H1 (cell line): Measurements from ENCODE around the gene PDE3A. TPM values are rescaled to one million over a fixed set of nuclear protein-coding genes. Genes with fewer than 3 reads are reported as not detected.

Experiments used
- CTCF ChIA-PET: fragments of 300-600 bp; sonication (Branson Sonifier 250); formaldehyde crosslinking; loops from one replicate; lab custom pipeline; 2021; ENCODE audit not compliant: partially characterized antibody; lab: Charles Lee
- POLR2A ChIA-PET: fragments of 300-600 bp; sonication (Branson Sonifier 250); formaldehyde crosslinking; loops from one replicate; lab custom pipeline; 2021; ENCODE audit warnings: inconsistent platforms; ENCODE audit not compliant: partially characterized antibody; lab: Charles Lee
- DNase-seq, 2 experiments: peaks; one replicate each; pipeline versions ENCODE4 v3.0.0 to v3.0.0-alpha.2; 2010 to 2022; ENCODE audit warnings: low spot score in 2 of 2, low read depth in 1 of 2, mixed read lengths in 1 of 2
- FAIRE-seq: peaks from 2 replicates; lab custom pipeline; 2011; peaks lifted over from hg19 to GRCh38; lab: Jason Lieb, UNC
- H2AFZ ChIP-seq: 2 replicates; pipeline ENCODE4 v1.8.1; 2012; ENCODE audit warnings: low read length, inconsistent platforms
- H2AK5ac ChIP-seq: 2 replicates; pipeline ENCODE4 v1.6.1; 2013; ENCODE audit warnings: low read depth, low read length
- H2BK120ac ChIP-seq: replicated peaks from 2 replicates; pipeline ENCODE3; 2013; ENCODE audit warnings: low read depth, low read length, inconsistent platforms
- H2BK12ac ChIP-seq: 2 replicates; pipeline ENCODE4 v1.6.1; 2013; ENCODE audit warnings: low read depth, low read length
- H2BK15ac ChIP-seq: 2 replicates; pipeline ENCODE4 v1.6.1; 2013; ENCODE audit warnings: low read length
- H2BK20ac ChIP-seq: 2 replicates; pipeline ENCODE4 v1.6.1; 2013; ENCODE audit warnings: low read length
- H2BK5ac ChIP-seq: 2 replicates; pipeline ENCODE4 v1.6.1; 2013; ENCODE audit warnings: low read depth, low read length
- H3K14ac ChIP-seq: 2 replicates; pipeline ENCODE4 v1.6.1; 2013; ENCODE audit warnings: inconsistent platforms; ENCODE audit not compliant: insufficient read length
- H3K18ac ChIP-seq: 2 replicates; pipeline ENCODE4 v1.6.1; 2013; ENCODE audit warnings: low read length; ENCODE audit errors: extremely low read depth
- H3K23ac ChIP-seq: 2 replicates; pipeline ENCODE4 v1.6.1; 2013; ENCODE audit warnings: inconsistent platforms; ENCODE audit not compliant: insufficient read length
- H3K23me2 ChIP-seq: 2 replicates; pipeline ENCODE4 v1.6.1; 2013; ENCODE audit warnings: low read depth, low read length
- H3K27ac ChIP-seq: 2 replicates; pipeline ENCODE4 v1.6.1; 2011; ENCODE audit warnings: low read depth, low read length, inconsistent platforms
- H3K27me3 ChIP-seq, 4 experiments: replicated peaks in 1 of 4; 1 replicate in 1 of 4; 2 replicates in 3 of 4; pipeline versions ENCODE4 v1.6.1 to v1.8.1; 2011 to 2013; ENCODE audit warnings: low read length in 3 of 4, mild to moderate bottlenecking in 3 of 4, inconsistent platforms in 2 of 4, mixed read lengths in 2 of 4, moderate library complexity in 1 of 4; ENCODE audit not compliant: control insufficient read depth in 3 of 4, insufficient read depth in 3 of 4; ENCODE audit errors: extremely low read depth in 1 of 4
- H3K36me3 ChIP-seq, 4 experiments: 2 replicates each; pipeline versions ENCODE4 v1.6.1 to v1.8.1; 2011 to 2013; ENCODE audit warnings: mild to moderate bottlenecking in 4 of 4, low read length in 3 of 4, moderate library complexity in 2 of 4, control low read depth in 1 of 4, inconsistent platforms in 1 of 4; ENCODE audit not compliant: insufficient read depth in 4 of 4, control insufficient read depth in 2 of 4
- H3K4ac ChIP-seq: replicated peaks from 2 replicates; pipeline ENCODE3; 2013; ENCODE audit warnings: low read length, low read depth, mixed read lengths, inconsistent platforms; ENCODE audit not compliant: insufficient read length
- H3K4me1 ChIP-seq, 4 experiments: replicated peaks in 1 of 4; 1 replicate in 1 of 4; 2 replicates in 3 of 4; pipeline versions ENCODE4 v1.6.1 to v1.8.1; 2011 to 2013; ENCODE audit warnings: low read length in 3 of 4, inconsistent platforms in 2 of 4, mixed read lengths in 1 of 4; ENCODE audit not compliant: insufficient read depth in 4 of 4, control insufficient read depth in 3 of 4
- H3K4me2 ChIP-seq, 2 experiments: 2 replicates each; pipeline versions ENCODE4 v1.6.1 to v1.8.1; 2011 to 2013; ENCODE audit warnings: low read depth in 2 of 2, low read length in 2 of 2, control low read depth in 1 of 2, inconsistent platforms in 1 of 2, mild to moderate bottlenecking in 1 of 2; ENCODE audit not compliant: insufficient read depth in 1 of 2
- H3K4me3 ChIP-seq, 4 experiments: fragments of 200-600, 300-600 bp in 1 of 4; sonication (generic), shearing (Covaris generic), sonication (Bioruptor Twin) in 1 of 4; 2 replicates each; pipeline versions ENCODE4 v1.5.1 to v1.8.1; 2011 to 2016; ENCODE audit warnings: low read length in 4 of 4, low read depth in 3 of 4, control low read depth in 2 of 4, inconsistent platforms in 2 of 4, mild to moderate bottlenecking in 2 of 4, mixed read lengths in 1 of 4, moderate library complexity in 1 of 4; ENCODE audit not compliant: insufficient read depth in 2 of 4; ENCODE audit errors: extremely low read depth in 1 of 4
- H3K56ac ChIP-seq: replicated peaks from 2 replicates; pipeline ENCODE3; 2013; ENCODE audit warnings: low read depth, mild to moderate bottlenecking, mixed read lengths, low read length, inconsistent platforms; ENCODE audit not compliant: insufficient read length
- H3K79me1 ChIP-seq: 2 replicates; pipeline ENCODE4 v1.6.1; 2013; ENCODE audit warnings: low read depth, low read length, control low read depth
- H3K79me2 ChIP-seq, 2 experiments: 2 replicates each; pipeline versions ENCODE4 v1.6.1 to v1.8.1; 2012 to 2013; ENCODE audit warnings: low read length in 2 of 2, mild to moderate bottlenecking in 2 of 2, inconsistent platforms in 1 of 2; ENCODE audit not compliant: insufficient read depth in 2 of 2, control insufficient read depth in 1 of 2
- H3K9ac ChIP-seq, 4 experiments: replicated peaks in 1 of 4; 1 replicate in 1 of 4; 2 replicates in 3 of 4; pipeline versions ENCODE4 v1.6.1 to v1.8.1; 2011 to 2013; ENCODE audit warnings: low read depth in 3 of 4, low read length in 3 of 4, control low read depth in 2 of 4, mild to moderate bottlenecking in 2 of 4, moderate library complexity in 2 of 4, inconsistent platforms in 1 of 4; ENCODE audit errors: extremely low read depth in 1 of 4
- H3K9me3 ChIP-seq, 2 experiments: 2 replicates each; pipeline versions ENCODE4 v1.6.1 to v1.8.1; 2012 to 2013; ENCODE audit warnings: mild to moderate bottlenecking in 2 of 2, moderate library complexity in 2 of 2, control low read depth in 1 of 2, inconsistent platforms in 1 of 2, low read depth in 1 of 2, low read length in 1 of 2, mixed read lengths in 1 of 2; ENCODE audit not compliant: insufficient read depth in 2 of 2
- H4K20me1 ChIP-seq, 2 experiments: replicated peaks in 1 of 2; 2 replicates each; pipeline versions ENCODE3 to v1.8.1; 2011 to 2013; ENCODE audit warnings: inconsistent platforms in 2 of 2, low read length in 2 of 2, mild to moderate bottlenecking in 1 of 2; ENCODE audit not compliant: insufficient read depth in 2 of 2, control insufficient read depth in 1 of 2
- H4K5ac ChIP-seq: 2 replicates; pipeline ENCODE4 v1.6.1; 2013; ENCODE audit warnings: low read length, low read depth, mixed read lengths, inconsistent platforms; ENCODE audit not compliant: insufficient read length
- H4K8ac ChIP-seq: 2 replicates; pipeline ENCODE4 v1.8.0; 2013; ENCODE audit warnings: mild to moderate bottlenecking, moderate library complexity, low read length, inconsistent platforms; ENCODE audit not compliant: insufficient read depth; ENCODE audit errors: extremely low read depth
- H4K91ac ChIP-seq: replicated peaks from 2 replicates; pipeline ENCODE3; 2013; ENCODE audit warnings: low read length, mixed read lengths, inconsistent platforms; ENCODE audit not compliant: insufficient read length
- CEBPB ChIP-seq: IDR thresholded peaks from 2 replicates; pipeline ENCODE4 v1.6.1; 2012; ENCODE audit warnings: low read depth, low read length
- CHD2 ChIP-seq: IDR thresholded peaks from 2 replicates; pipeline ENCODE4 v1.6.1; 2012; ENCODE audit warnings: low read length, improper control_type of control experiment
- HDAC6 ChIP-seq: IDR thresholded peaks from one replicate; pipeline ENCODE4 v1.7.1; 2012; ENCODE audit warnings: low read depth, mild to moderate bottlenecking, inconsistent platforms, low read length, moderate library complexity
- RAD21 ChIP-seq, 2 experiments: IDR thresholded peaks in 1 of 2; conservative IDR thresholded peaks in 1 of 2; 2 replicates each; pipeline ENCODE4 v1.6.1; 2011; ENCODE audit warnings: low read depth in 2 of 2, low read length in 2 of 2, improper control_type of control experiment in 1 of 2, inconsistent platforms in 1 of 2, mild to moderate bottlenecking in 1 of 2, moderate library complexity in 1 of 2
- WGBS, 2 experiments: shearing (Covaris generic) in 1 of 2; methylation state at CpG; one replicate each; pipeline versions ENCODE4 v1.1.6 to v1.1.7; 2013 to 2015; ENCODE audit warnings: low lambda C conversion rate in 2 of 2, mixed read lengths in 2 of 2, inconsistent platforms in 1 of 2, low coverage in 1 of 2, missing lambda C conversion rate in 1 of 2; ENCODE audit not compliant: insufficient replicate concordance in 2 of 2, insufficient coverage in 1 of 2, insufficient read length in 1 of 2; ENCODE audit errors: extremely low coverage in 1 of 2, missing lambda C conversion rate in 1 of 2; 5-methylcytosine and 5-hydroxymethylcytosine counted together
- polyA plus RNA-seq, 7 experiments: library from polyadenylated mRNA; depleted of rRNA in 3 of 7; stranded (reverse) in 5 of 7; unstranded in 2 of 7; fragments of >200 nt in 5 of 7; fragments of 200-250 nt in 2 of 7; gene quantifications; 1 replicate in 5 of 7; 2 replicates in 1 of 7; 4 replicates in 1 of 7; pipeline versions ENCODE4 v1.2.1 to v1.2.3, GENCODE V29; 2011 to 2013; ENCODE audit warnings: missing spikeins in 2 of 7, mixed read lengths in 2 of 7
- total RNA-seq: library from RNA; stranded (reverse); fragmentation: NEBNext Ultra II Directional; extraction: Animal tissue kit (Norgen Biotek cat#: 25700); gene quantifications from 2 replicates; pipeline ENCODE4 v1.2.1, GENCODE V29; 2021

Gene PDE3A
- total and polyA plus RNA-seq, 2 of the 8 experiments (the other 6 are each of a cell fraction or from before 2014, with no cell fraction given) = 1.4 to 3.4 TPM

DNA sequence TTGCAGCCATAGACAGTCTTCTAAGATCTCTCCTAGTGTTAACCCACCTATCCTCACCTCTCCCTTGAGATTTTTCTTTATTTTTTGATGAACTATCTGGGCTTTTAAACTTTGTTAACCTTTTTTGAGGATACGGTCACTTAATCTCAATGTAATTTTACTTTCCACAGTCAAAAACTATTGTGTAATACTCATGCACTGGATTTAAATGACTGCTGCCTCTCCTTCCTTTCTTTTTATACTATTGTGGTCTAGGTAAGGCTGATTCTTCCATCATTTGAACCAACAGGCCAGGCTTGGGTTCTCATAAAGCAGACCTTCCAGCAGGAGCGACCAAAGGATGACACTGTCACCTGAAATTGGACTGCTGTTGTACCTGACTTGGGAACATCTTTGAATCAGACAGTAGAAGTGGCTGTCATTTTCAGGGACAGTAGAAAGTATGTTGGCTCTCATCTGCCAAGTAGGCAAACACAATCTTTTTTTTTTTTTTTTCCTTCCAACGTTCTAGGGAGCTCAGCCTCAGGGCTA, 689 bp upstream of the PDE3A start:
- Histone ChIP-seq H3K23me2 (peaks cover 15% of the 10 kb centered on the region; the same call in 1 of the 2 replicates), H2BK15ac (no peak overlapping the region), H3K79me1 (no peaks in the 10 kb centered on the region), H3K56ac (no peak overlapping the region), H4K91ac (no peak overlapping the region), H4K20me1 (no peaks in the 10 kb centered on the region), H3K4ac (no peak overlapping the region), H3K27me3 (no peaks in the 10 kb centered on the region), H2BK120ac (no peak overlapping the region), H3K23ac (no peak overlapping the region), H4K8ac (no peak overlapping the region), H3K79me2 (no peaks in the 10 kb centered on the region), H2AK5ac (no peak overlapping the region), H3K18ac (no peak overlapping the region), H3K9ac (no peak overlapping the region), H3K4me1 (peaks cover 0 to 6% (median 2%) of the 10 kb centered on the region in 4 experiments; a peak in 2 of 7 replicates), H2BK12ac (no peak overlapping the region), H3K27ac (no peak overlapping the region), H4K5ac (no peak overlapping the region), H3K14ac (no peak overlapping the region), H3K9me3 (no peaks in the 10 kb centered on the region), H3K36me3 (no peaks in the 10 kb centered on the region), H3K4me2 (peak overlapping the region; percentile 96), H2BK5ac (no peak overlapping the region), H2BK20ac (no peak overlapping the region), H2AFZ (peak overlapping the region; percentile 11; the same call in 1 of the 2 replicates), H3K4me3 (peak overlapping the region in 3 of 4 experiments; percentile 77 to 91 (median 88); a peak in 5 of 8 replicates)
- ChIA-PET POLR2A (interaction anchor here (0.6 to 1.6 kb wide), 2 partner anchors 11 to 598 kb away, joined by 3 to 4 read pairs; no protein-coding TSS in a partner anchor), CTCF (interaction anchor here (0.6 kb wide), 1 partner anchor 37 kb away, joined by 4 read pairs; no protein-coding TSS in a partner anchor)
- DNase-seq (no peak), FAIRE-seq (no peak)
- WGBS, 2 experiments = 31% methylated on average over 3 of the region's 3 CpGs; no CpG with 5 or more reads in 1 of the 2 experiments
- TF ChIP-seq CEBPB (0 out of 2 replicates have a peak, but pooled peaks have one; percentile 44), CHD2 (no peak), RAD21 (IDR thresholded peaks at IDR 0.05 in 1 of 2, conservative IDR thresholded peaks at IDR 0.05 in 1 of 2; ENCODE audit: low read depth in 2 of 2, low read length in 2 of 2) (no peak; a peak in 1 of 4 replicates), HDAC6 (no peak)
